DMS 273 (cell line): ENCODE results near the gene USPL1.
"Not testable (repeated sequence)": the region's sequence is repeated elsewhere in the genome, so short reads cannot be mapped to it uniquely, and the experiment has no call there.

Source experiments
- DNase-seq: peaks from one replicate; lab custom pipeline; 2025; ENCODE audit not compliant: unreplicated experiment; lab: John Stamatoyannopoulos, UW

USPL1 gene

GRCh38 chr13:30617315-30618185 lies at the start of gene USPL1:
USPL1 (plus strand) TSS chr13:30617920; CDS start chr13:30621141, 3,221 bp downstream.
- peak; percentile 97 for DNase-seq

DNA sequence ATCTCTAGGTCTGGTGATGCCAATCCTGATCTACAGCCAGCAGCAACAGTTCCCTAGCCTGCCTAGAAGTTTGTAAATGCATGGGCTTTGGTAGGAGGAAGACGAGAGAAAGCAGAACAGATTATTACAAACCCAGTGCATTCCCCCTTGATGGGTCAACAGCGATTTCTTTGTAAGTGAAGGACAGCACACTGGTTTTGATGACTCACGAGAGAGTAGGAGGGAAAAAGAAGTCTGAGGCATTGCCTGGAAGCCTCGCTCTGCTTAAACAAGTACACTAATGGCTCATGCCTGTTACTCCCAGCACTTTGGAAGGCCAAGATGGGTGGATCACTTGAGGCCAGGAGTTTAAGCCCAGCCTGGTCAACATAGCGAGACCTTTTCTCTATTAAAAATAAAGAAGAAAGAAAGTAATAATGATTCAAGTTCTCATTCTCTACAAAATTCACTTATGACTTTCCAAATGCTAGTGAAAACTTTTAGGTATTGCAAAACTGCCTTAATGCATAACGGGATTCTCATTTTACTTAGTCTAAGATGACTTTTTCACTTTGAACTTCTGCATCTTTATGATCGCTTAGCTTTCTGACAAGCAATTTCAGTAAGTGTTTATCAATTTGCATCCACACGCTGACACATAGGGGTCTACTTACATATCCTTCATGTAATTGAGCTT lies 47.7 kb upstream of the USPL1 start:
- no peak for DNase-seq

- DNase-seq = no peak
Measured at GRCh38 chr13:30570691-30571090, 47.0 kb upstream of the USPL1 start.

DNA sequence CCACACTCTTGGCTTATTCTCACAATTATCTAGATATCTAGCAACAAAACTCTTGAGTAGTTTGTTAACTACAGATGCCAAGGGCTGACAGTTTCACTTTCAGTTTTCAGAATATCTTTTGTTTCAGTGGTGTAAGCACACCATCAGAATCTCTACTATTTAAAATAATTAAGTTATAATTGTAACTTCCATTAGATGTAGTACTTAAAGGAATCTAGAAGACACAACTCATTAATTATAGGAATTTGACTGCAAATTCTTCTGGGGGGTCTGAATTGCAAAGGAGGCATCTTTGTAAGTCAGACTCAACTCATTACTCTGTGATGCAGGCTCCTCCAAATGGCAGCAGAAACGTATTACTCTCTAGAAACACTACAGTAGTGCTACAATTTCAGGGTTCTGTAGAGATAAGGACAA lies 44.9 kb upstream of the USPL1 start:
- DNase-seq = peak; percentile 35

DNA sequence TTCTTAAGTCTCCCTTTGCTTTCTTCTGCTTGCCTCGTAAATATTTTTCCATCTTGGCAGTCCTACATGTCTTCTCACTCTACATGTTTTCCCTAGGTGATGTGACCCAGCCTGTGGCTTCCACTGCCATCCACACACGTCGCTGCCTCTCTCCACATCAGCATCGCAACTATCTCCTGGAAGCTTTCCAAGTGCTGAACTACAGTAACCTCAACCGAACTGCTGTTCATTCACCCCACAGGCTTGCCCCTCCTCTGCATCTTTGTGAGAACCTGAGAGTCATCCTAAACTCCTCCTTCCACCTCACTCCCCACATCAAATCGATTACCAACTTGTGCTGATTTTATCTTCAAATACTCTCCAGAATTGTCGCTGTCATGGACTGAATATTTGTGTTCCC lies 41.2 kb upstream of the USPL1 start:
- DNase-seq = peak; percentile 12

- DNase-seq = no peak
Measured at GRCh38 chr13:30577401-30577852, 40.3 kb upstream of the USPL1 start.

- no peak for DNase-seq
Measured at GRCh38 chr13:30580852-30581502, 36.7 kb upstream of the USPL1 start.

DNA sequence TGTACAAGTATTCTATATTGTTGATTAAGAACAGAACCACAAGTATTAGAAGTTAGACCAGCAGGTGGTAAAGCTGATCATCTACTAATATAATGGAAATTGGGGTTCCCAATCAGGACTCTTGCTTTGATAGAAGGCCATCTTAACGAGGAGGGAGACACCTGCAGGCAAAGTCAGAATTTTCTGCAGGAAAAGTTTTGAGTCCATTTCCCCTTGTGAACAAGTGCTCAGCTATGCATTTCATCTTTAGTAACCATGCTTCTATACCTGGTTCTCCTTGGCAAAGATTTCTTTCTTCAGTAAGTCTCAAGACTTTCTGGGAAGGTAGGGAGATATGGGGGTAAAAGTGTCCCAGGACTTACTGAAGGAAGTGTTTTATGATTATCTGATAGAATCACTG lies 36.1 kb upstream of the USPL1 start:
- DNase-seq = peak; percentile 33

DNA sequence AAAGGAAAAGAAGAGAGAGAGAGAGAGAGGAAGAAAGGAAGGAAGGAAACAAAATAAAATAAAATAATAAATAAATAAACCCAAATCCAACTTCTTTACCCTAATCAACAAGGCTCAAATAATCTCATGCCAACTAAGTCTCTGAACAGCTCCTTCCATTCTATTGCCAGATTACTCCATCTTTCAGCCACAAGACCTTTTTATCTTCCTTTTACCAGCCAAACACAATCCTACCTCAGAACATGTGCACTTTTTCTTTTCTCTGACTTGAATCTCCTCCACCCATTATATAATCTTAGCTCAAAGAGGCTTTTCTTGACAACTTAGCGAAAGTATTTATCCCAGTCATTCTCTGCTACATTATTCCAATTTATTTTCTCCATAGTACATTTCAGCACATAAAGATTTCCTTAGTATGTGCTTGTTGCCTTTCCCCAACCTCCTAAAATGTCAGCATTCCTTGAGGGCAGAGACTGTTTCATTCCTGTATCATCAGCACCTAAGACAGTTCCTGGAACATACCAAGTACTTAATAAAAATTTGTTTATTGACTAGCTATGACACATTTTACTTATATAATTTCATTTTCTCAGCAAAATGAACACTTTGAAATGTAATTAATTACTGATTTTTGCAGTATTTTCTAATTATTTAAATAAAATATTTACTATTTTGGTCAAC lies 33.5 kb upstream of the USPL1 start:
- DNase-seq = no peak

DNA sequence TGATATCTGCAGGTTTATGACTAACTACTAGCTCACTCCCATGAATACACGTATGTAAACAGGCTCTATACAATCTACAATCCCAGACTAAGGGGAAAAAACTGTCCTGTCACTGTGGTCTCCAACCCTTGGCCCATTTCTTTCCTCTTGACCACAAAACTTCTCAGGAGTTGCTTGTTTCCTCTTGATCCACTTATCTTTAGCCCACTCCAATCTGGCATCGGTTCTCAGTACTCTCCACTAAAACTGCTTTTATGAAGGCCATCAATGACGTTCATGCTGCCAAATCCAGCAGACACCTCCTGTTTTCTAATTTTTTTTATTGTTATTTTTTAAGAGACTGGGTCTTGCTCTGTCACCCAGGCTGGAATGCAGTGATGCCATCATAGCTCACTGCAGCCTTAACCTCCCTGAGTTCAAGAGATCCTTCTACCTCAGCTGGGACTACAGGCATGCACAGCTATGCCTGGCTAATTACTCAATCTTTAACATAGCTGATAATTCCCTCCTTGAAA lies 31.9 kb upstream of the USPL1 start:
- no peak for DNase-seq

DNA sequence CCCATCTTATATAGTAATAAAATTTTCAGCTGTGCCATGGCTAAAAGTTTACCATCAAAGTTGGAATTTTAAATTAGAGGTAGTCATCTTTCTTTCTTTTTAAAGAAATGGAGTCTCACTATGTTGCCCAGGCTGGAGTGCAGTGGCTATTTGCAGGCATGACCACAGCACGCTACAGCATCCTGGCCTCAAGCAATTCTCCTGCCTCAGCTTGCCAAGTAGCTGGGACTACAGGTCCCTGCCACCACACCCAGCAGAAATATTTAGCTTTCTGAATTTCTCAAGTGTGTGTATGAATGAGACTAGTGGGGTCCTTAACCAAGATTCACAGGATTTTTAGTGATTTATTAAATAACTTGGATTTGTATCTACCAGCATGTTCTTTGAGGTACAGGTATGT lies 30.5 kb upstream of the USPL1 start:
- DNase-seq = no peak

DNA sequence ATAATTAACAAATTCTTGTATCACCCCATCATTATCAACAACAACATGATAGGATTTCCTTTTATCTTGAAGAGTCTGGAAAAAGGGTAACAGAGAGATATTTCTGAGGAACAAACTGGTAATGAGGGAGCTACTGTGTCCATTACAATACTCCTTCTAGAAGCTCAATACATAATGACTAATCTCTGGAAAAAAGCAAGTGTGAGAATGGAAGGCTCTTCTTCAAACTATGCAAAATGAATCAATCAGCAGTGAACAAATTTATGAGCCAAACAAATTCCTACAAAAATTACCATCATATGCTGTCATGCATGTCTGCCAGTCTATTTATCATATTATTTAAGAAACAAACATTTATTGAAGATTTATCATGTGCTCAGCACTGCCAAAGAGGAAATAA lies 30.0 kb upstream of the USPL1 start:
- no peak for DNase-seq

- no peak for DNase-seq
Measured at GRCh38 chr13:30593001-30593400, 24.7 kb upstream of the USPL1 start.

DNA sequence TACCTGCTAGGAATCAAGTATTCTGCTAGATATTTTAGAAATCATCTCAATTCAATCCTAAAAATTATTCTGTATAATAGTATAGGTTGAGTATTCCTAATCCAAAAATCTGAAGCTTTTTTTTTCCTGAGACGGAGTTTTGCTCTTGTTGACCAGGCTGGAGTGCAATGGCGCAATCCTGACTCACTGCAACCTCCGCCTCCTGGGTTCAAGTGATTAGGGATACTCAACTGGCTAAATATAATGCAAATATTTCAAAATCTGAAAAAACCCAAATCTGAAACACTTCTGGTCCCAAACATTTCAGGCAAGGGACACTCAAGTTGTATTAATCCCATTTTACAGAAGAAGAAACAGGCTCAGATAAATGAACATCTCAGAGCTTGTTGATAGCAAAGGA lies 17.2 kb upstream of the USPL1 start:
- DNase-seq = no peak

DNA sequence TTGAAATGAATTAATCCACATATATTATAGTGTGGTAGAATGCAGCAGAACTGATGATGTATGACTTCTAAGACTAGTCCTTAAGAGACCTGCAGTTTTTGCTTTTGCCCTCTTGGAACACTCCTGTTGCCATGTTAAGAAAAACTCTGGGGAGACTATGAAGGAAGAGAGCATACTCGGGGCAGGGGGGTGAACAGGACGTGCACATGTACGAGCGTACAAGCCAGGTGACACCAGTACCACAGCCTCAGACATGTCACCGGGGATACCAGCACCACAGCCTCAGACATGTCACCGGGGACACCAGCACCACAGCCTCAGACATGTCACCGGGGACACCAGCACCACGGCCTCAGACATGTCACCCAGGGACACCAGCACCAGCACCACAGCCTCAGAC lies 15.9 kb upstream of the USPL1 start:
- DNase-seq = no peak

DNA sequence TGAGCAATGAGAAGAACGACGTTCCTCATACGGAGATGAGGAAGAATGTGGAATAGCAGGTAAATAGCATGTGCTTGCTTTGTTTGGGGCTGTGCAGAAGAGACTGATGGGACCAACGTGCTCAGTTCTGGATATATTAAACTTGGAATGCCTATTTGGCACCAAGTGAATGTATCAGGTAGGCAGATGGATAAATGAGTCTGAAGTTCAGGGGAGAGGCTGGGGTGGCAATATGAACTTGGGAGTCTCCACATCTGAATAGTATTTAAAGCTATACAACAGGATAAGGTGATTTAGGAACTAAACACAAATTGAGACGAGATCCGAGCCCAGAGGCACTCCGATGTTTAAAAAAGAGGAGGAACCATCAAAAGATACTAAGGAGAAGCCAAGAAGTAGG lies 12.7 kb upstream of the USPL1 start:
- no peak for DNase-seq

GRCh38 chr13:30607186-30607585 lies 10.5 kb upstream of the USPL1 start:
- DNase-seq = not testable (repeated sequence)

DNA sequence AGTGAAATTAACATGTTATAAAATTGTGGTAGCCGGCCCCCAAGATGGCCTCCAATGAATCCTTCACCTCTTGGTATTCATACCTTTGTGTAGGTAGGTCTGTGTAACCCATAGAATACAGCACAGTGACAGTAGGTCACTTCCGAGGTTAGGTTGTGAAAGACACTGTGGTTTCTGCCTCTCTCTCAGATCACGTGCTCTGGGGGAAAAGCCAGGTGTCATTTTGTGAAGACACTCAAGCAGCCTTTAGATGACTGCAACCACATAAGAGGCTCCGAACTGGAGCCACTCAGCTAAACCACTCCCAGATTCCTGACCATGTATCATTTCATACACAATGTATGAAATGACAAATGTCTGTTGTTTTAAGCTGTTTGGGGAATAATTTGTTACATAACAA lies 9.8 kb upstream of the USPL1 start:
- no peak for DNase-seq

DNA sequence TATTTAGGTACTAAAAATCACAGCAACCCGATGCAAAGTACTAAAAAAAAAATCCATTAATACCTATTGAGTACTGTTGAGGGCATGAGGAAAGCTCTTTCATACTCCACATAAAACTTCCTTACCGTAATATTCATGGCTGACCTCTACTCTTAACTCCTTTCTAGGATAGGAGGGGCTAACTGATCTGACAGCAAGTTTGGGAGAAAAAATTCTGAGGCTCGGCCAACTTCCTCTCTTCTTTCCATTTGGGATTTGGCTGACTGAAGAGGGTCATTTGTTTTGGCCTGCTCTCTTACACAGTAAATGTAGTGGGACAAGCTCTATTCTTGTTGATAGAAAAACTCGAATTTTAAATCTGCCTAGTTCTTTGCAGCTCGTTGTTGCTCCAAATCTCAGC lies 9.4 kb upstream of the USPL1 start:
- no peak for DNase-seq

DNA sequence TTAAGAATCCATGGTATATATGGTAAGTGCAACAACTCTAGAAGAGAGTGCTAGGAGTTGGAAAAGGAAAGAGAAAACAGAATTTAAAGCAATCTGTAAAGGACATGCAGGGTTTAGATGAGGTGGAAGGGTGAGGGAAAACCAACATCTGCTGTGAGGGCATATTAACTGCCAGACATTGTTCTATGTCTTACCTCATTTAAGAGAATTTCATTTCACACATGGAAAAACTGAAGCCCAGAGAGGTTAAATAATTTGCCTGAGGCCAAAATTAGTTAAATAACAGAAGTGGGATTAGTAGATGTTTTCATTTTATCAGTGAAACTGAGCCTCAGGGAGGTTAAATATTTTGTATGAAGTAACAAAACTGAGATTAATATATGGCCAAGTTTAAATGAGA lies 7.4 kb upstream of the USPL1 start:
- DNase-seq = no peak

GRCh38 chr13:30615481-30615865 lies 2.2 kb upstream of the USPL1 start:
- no peak for DNase-seq
